ENCODE results near the gene COL18A1. TPM values are rescaled to one million over a fixed set of nuclear protein-coding genes. Genes with fewer than 3 reads are reported as not detected.

Gene COL18A1
- total RNA-seq, 1 experiment from 2014 or later, result 3.4 TPM

- TF ChIP-seq, protein P1, sequence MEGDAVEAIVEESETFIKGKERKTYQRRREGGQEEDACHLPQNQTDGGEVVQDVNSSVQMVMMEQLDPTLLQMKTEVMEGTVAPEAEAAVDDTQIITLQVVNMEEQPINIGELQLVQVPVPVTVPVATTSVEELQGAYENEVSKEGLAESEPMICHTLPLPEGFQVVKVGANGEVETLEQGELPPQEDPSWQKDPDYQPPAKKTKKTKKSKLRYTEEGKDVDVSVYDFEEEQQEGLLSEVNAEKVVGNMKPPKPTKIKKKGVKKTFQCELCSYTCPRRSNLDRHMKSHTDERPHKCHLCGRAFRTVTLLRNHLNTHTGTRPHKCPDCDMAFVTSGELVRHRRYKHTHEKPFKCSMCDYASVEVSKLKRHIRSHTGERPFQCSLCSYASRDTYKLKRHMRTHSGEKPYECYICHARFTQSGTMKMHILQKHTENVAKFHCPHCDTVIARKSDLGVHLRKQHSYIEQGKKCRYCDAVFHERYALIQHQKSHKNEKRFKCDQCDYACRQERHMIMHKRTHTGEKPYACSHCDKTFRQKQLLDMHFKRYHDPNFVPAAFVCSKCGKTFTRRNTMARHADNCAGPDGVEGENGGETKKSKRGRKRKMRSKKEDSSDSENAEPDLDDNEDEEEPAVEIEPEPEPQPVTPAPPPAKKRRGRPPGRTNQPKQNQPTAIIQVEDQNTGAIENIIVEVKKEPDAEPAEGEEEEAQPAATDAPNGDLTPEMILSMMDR (IDR thresholded peaks at IDR 0.05; ENCODE audit: unreplicated experiment), result no peak
- Mint-ChIP-seq H3K4me3 (ENCODE audit: unreplicated experiment) (no peak overlapping the region), H3K27ac (ENCODE audit: low read depth, unreplicated experiment) (no peak overlapping the region), H3K36me3 (ENCODE audit: insufficient read depth, unreplicated experiment) (no peaks in the 10 kb centered on the region), H3K27me3 (ENCODE audit: insufficient read depth, unreplicated experiment) (no peaks in the 10 kb centered on the region), H3K9me3 (ENCODE audit: unreplicated experiment) (no peaks in the 10 kb centered on the region), H3K4me1 (ENCODE audit: insufficient read depth, unreplicated experiment) (no peaks in the 10 kb centered on the region)
- no peak for DNase-seq (ENCODE audit: unreplicated experiment)
- intact Hi-C loops (cut with micrococcal nuclease), result no loop called here
- no TSS peak for BruUV-seq (replicated peaks)
- ChIA-PET POLR2A (no interaction called here), CTCF (no interaction called here)
Observed at GRCh38 chr21:45534636-45535331, 129.8 kb downstream of the COL18A1 start.

DNA sequence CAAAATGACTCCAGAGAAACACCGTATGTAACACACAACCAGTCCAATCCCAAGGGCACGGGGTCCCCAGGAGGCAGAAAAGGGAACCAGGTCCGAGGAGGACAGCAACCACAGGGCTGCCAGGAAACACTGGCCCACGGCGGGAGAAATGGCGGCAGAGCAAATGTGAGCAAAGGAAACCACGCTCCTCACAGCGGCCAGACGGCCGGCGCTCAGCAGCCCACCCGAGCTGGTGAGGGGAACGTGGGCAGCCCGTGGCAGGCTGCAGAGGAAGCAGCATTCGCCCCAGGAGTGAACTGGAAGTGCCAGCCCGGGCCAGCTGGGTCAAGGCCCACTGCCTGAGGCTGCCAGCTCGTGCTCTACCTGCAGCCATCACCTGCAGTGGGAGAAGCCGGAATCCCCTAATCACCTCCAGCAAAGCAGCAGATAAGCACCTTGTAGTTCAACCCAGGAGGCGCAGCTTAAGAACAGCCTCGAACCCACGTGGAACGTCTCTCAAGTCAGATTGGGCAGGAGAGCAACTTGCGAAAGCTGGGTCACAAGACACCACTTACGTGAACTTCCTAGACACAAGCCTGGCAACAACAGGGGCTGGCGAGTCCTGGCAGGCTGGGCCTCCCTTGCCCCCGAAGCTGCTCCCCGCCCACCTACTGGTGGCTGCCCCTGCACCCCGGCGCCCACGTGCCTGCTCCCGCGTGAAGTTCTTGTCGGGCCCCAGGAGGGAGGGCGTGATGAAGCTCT lies 130.5 kb downstream of the COL18A1 start:
- DNase-seq (ENCODE audit: unreplicated experiment), result no peak
- no peak overlapping the region for H3K4me3 Mint-ChIP-seq (ENCODE audit: unreplicated experiment)
- ChIA-PET CTCF (interaction anchor here (0.6 kb wide), 1 partner anchor 387 kb away, joined by 3 read pairs; no protein-coding TSS in a partner anchor), POLR2A (no interaction called here)
- no peaks in the 10 kb centered on the region for H3K9me3 Mint-ChIP-seq (ENCODE audit: unreplicated experiment)
- no TSS peak for BruUV-seq (replicated peaks)
- no peaks in the 10 kb centered on the region for H3K36me3 Mint-ChIP-seq (ENCODE audit: insufficient read depth, unreplicated experiment)
- H3K4me1 Mint-ChIP-seq (ENCODE audit: insufficient read depth, unreplicated experiment), result no peaks in the 10 kb centered on the region
- no peak overlapping the region for H3K27ac Mint-ChIP-seq (ENCODE audit: low read depth, unreplicated experiment)
- H3K27me3 Mint-ChIP-seq (ENCODE audit: insufficient read depth, unreplicated experiment), result no peaks in the 10 kb centered on the region
- TF ChIP-seq, protein P1 (IDR thresholded peaks at IDR 0.05; ENCODE audit: unreplicated experiment), result no peak
- intact Hi-C loops (cut with micrococcal nuclease), result no loop called here

DNA sequence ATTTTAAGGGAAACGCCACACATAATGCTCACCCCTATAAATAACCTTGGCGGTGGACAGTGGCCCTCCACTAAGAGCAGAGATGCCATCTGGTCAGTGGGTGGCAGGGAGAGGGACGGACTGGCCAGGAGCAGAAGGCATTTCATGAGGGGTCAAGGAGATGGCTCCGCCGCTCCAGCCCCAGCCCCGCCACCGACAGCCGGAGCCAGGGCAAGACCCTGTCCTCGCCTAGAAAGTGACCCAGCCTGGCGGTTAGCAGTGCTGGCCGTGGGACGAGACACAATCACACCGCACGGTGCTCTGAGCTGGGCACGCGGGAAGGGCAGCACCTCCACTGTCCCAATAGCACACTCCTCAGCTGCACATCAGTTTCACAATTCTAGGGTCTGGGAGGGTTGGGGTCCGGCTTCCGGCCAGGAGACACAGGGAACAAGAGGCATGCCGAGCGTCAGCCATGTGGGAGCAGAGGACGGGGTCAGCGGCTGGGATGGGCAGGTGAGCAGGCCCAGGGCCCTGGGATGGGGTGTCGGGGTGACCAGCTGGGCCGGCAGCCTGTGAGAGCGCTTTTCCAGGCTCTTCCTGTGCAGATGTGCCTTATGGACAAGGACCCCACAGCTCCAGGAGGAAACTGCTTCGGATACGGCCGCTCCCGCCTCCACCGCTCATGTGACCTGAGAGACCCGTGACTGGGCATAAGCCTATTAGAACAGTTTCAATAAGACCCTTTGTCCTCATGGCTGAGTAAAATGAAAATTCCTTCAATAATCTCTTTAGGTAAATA lies 131.5 kb downstream of the COL18A1 start:
- no peak overlapping the region for H3K27ac Mint-ChIP-seq (ENCODE audit: low read depth, unreplicated experiment)
- H3K4me1 Mint-ChIP-seq (ENCODE audit: insufficient read depth, unreplicated experiment), result peaks cover 5% of the 10 kb centered on the region
- H3K27me3 Mint-ChIP-seq (ENCODE audit: insufficient read depth, unreplicated experiment), result no peaks in the 10 kb centered on the region
- BruUV-seq (replicated peaks), result no TSS peak
- DNase-seq (ENCODE audit: unreplicated experiment), result no peak
- ChIA-PET POLR2A (no interaction called here), CTCF (interaction anchor here (0.6 kb wide), 1 partner anchor 56 kb away, joined by 4 read pairs; no protein-coding TSS in a partner anchor)
- intact Hi-C loops (cut with micrococcal nuclease), result no loop called here
- TF ChIP-seq, protein P1 (IDR thresholded peaks at IDR 0.05; ENCODE audit: unreplicated experiment), result no peak
- H3K4me3 Mint-ChIP-seq (ENCODE audit: unreplicated experiment), result no peak overlapping the region
- no peaks in the 10 kb centered on the region for H3K9me3 Mint-ChIP-seq (ENCODE audit: unreplicated experiment)
- no peaks in the 10 kb centered on the region for H3K36me3 Mint-ChIP-seq (ENCODE audit: insufficient read depth, unreplicated experiment)

GRCh38 chr21:45537111-45537745 lies 132.3 kb downstream of the COL18A1 start:
- POLR2A ChIA-PET, result no interaction called here
- H3K4me1 Mint-ChIP-seq (ENCODE audit: insufficient read depth, unreplicated experiment), result peaks cover 5% of the 10 kb centered on the region
- intact Hi-C loops (cut with micrococcal nuclease), result no loop called here
- TF ChIP-seq, protein P1 (IDR thresholded peaks at IDR 0.05; ENCODE audit: unreplicated experiment), result no peak
- no peak overlapping the region for H3K27ac Mint-ChIP-seq (ENCODE audit: low read depth, unreplicated experiment)
- H3K27me3 Mint-ChIP-seq (ENCODE audit: insufficient read depth, unreplicated experiment), result no peaks in the 10 kb centered on the region
- no peaks in the 10 kb centered on the region for H3K36me3 Mint-ChIP-seq (ENCODE audit: insufficient read depth, unreplicated experiment)
- CTCF ChIA-PET, result no interaction called here
- DNase-seq (ENCODE audit: unreplicated experiment), result no peak
- no TSS peak for BruUV-seq (replicated peaks)
- no peaks in the 10 kb centered on the region for H3K9me3 Mint-ChIP-seq (ENCODE audit: unreplicated experiment)
- H3K4me3 Mint-ChIP-seq (ENCODE audit: unreplicated experiment), result no peak overlapping the region

All from MCF 10A (cell line).